COLO668 (cell line): ENCODE measurements around the gene COL1A1.

ENCODE experiments used
- DNase-seq: peaks from one replicate; lab custom pipeline; 2025; ENCODE audit not compliant: unreplicated experiment; lab: John Stamatoyannopoulos, UW

Gene COL1A1

GRCh38 chr17:50201276-50201854, at the start of gene COL1A1:
Gene COL1A1 (minus strand): TSS chr17:50201631. CDS start chr17:50201513, 118 bp downstream.
- DNase-seq: no peak

GRCh38 chr17:50248255-50248654, 46.8 kb upstream of the COL1A1 start:
- DNase-seq: no peak

DNA sequence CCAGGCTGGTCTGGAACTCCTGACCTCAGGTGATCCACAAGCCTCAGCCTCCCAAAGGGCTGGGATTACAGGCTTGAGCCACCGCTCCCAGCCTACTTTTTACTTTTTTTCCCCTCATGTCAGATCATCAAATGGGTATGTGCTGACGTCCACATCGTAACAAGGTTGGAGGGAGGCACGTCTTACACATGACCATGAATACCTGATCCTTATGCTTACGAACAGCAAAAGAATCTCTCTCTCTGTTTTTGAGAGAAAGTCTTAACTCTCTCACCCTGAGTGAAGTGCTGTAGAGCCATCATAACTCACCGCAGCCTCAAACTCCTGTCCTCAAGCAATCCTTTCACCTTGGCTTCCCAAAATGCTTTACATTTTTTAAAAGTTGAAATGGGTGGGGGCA, 43.3 kb upstream of the COL1A1 start:
- no peak for DNase-seq

- no peak for DNase-seq
Observed at GRCh38 chr17:50241431-50241830, 40.0 kb upstream of the COL1A1 start.

- DNase-seq: no peak
Observed at GRCh38 chr17:50240851-50241250, 39.4 kb upstream of the COL1A1 start.

DNA sequence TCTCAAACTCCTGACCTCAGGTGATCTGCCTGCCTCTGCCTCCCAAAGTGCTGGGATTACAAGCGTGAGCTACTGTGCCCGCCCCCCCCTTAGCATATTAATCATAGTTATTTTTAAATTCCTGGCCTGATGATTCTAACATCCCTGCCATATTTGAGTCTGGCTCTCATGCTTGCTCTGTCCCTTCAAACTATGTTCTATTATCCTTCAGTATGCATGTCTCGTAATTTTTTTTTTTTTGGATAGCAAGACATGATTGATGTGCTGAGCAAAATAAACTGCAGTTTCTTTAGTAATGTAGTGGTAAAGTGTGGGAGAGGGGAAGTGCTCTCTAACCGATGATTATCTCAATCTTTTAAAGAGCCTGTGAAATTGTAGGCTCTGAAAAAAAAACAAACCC, 38.5 kb upstream of the COL1A1 start:
- no peak for DNase-seq

- no peak for DNase-seq
Observed at GRCh38 chr17:50238601-50239280, 37.3 kb upstream of the COL1A1 start.

DNA sequence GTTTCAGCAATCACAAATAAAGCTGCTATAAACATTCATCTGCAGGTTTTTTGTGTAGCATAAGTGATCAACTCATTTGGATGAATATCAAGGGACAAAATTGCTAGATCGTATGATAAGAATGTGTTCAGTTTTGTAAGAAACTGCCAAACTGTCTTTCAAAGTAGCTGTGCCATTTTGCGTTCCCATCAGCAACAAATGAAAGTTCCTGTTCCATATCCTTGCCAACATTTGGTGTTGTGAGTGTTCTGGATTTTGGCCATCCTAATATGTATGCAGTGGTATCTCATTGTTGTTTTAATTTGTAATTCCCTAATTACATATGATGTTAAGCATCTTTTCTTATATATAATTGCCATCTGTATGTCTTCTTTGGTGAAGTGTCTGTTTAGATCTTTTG, 36.5 kb upstream of the COL1A1 start:
- no peak for DNase-seq

- no peak for DNase-seq
Observed at GRCh38 chr17:50234581-50234980, 33.1 kb upstream of the COL1A1 start.

DNA sequence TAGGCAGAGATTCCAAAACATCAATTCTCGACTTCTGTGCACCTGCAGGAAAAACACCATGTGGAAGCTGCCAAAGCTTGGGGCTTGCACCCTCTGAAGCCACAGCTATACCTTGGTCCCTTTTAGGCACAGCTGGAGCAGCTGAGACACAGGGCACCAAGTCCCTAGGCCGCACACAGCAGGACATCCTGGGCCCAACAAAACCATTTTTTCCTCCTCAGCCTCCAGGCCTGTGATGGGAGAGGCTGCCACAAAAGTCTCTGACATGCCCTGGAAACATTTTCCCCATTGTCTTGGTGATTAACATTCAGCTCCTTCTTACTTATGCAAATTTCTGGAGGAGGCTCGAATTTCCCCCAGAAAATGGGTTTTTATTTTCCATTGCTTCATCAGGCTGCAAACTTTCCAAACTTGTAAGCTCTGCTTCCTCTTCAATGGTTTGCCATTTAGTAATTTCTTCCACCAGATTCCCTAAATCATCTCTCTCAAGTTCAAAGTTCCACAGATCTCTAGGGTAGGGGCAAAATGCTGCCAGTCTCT, 24.3 kb upstream of the COL1A1 start:
- DNase-seq: no peak

DNA sequence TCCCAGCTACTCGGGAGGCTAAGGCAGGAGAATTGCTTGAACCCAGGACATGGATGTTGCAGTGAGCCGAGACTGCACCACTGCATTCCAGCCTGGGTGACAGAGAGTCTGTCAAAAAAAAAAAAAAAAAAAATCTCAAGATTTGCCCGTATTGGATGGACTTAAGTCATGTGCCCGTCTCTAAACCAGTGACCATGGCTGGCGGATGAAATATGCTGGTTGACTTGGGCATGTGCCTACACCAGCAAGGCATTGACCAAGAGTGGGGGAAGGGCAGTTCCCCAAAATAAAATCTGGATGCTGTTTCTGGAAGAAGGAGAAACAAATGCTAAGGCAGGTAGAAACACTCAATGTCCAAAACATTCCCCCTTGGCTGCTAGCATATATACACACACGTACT, 21.5 kb upstream of the COL1A1 start:
- DNase-seq: no peak

DNA sequence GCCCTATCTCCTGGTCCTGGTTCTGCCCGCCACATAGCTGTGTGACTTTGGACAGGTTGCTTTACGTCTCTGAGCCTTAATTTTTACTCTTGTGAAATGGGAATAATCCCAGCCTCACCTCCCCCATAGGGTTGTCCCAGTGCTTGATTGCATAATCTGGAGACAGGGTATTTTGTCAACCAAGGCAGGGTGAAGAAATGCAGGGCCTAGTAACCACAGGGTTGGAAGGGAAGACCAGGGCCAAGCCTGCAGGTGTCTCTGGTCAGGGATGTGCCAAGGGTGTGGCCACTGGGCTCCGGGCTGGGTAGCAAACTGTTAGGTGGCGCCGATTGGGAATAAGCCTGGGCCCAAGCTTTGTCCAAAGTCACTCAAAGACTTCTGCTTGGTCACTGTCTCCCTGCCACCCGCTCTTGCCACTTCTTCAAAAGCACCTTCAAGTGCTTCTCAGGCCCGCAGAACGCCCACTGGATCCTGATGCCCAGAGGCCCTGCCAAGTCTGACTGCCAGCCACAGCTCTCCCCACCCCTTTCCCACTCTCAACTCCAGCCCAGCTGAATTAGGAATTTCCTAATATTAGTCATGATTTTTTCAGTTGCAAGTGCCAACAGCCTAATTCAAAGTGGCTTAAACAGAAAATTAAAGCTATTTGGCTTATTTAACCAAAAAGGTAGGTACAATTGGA, 20.6 kb upstream of the COL1A1 start:
- no peak for DNase-seq

DNA sequence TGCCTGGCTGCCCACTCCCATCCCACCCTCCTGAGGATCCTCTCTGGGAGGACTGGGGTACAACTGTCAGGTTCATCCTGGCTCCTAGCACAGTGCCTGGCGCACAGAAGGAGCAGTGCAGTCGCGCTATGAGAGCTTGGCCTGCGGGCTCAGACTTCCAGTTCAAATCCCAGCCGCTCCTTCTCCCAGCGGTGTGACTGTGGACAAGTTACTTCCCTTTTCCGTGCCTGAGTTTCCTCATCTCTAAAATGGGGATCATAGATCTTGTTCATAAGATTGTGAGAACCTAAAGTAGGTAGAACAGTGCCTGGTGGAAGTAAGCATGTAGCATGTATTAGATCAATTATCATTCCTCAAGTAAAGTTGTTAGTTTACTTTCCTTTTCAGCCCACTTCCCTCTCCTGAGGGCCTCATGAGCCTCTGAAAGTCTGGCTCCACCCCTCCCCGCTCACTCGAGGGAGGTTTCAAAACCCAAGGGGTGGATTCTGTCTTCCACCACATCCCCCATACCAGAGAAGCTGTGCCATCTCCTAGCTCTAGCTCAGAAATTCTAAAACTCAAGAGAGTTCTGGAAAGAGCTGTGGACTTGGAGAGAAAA, 19.9 kb upstream of the COL1A1 start:
- no peak for DNase-seq

DNA sequence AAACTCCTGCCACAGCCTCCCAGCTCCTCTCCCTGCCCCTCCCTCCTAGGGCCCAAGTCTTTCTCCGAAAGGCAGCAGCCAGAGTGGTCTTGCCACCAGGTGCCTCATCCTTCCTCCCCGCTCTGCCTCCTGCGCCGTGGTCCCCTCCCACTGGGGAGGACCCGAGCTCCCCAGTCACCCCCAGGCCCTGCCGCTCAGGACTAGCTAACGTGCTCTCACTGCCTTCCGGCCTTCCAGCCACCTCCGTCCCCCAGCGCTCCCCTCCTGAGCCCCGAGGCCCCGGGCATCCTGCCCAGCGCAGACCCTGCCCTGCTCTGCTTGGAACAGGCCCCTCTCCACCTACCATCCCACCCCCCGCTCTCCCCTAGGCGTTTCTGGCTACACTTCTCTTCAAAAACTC, 19.4 kb upstream of the COL1A1 start:
- no peak for DNase-seq

DNA sequence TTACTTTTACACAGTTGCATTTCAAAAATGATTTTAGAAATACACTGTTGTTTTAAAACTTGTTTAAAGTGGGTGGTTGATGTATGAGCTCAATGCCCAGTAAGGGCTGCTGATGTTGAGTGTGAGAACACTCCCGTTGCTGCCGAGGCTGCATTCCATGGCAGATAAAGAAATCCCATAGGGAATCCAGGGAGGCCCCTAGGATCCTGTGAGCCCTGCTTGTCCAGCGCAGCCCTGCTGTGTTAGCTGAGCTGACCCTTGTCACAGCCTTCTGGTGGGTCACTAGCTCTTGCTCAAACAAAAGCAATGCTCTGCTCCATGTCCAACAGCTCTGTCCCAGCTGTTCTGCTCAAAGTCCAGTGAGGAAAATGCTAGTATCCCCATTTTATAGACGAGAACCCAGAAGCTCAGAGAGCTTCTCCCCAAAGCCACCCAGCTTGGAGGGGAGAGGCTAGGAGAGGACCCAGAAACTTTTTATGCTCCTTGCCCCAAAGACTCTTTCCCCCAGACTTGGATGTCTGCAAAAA, 18.6 kb upstream of the COL1A1 start:
- no peak for DNase-seq

DNA sequence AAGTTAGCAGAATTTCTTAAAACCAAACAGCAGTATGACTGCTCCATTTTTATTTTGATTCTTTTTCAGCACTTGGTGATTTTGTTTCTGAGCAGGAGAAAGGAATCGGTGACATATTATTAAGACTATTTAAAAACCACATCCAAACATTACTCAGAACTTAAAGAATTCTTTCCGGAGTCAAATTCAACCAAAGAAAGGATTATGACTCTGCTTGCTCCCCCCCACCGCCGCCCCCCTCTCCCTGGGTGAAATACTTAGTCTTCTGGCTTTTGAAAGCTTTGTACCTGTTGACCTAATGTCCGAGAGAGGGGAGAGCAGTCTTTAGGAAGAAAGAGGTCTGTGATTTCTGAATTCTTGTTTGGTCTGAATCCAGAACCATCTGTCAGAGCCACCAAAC, 17.9 kb upstream of the COL1A1 start:
- no peak for DNase-seq

GRCh38 chr17:50218771-50219315, 17.4 kb upstream of the COL1A1 start:
- DNase-seq: no peak

DNA sequence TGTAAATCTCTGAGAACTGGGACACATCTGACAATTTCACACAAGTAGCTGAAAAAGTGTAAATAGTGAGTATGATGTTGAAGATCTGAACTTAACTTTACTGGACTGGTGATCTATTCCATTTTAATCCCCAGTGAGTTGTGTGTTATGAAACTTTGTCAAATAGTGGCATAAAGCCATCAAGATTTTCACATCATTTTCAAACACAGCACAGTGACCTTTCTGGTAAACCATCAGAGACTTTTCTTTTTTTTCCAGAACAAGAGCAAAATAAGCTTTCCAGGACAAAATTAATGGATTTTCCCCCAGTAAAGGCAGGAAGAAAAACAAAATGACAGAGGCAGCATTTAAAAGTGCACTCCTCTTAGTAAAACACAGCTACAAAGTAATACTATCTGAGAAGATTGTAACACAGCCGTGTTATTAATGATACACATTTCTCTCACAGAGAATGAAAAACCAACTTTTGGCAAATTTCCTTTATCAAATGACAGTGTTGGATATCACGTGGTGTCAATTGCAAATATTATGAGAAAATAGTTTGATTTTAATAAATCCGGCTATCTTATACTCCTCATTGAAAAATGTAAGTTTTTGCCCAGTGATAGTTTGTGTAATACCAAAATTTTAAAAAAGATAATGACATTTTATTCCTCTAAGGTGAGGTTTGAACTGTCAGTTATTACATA, 16.8 kb upstream of the COL1A1 start:
- no peak for DNase-seq

- DNase-seq: no peak
Observed at GRCh38 chr17:50217591-50217990, 16.2 kb upstream of the COL1A1 start.

GRCh38 chr17:50214976-50215760, 13.7 kb upstream of the COL1A1 start:
- no peak for DNase-seq
